Suppressor macrophage (primary cell): ENCODE data around the gene HOXC10.

Source experiments
- DNase-seq, 4 experiments: peaks; one replicate each; pipeline ENCODE4 v3.0.0-alpha.2; 2020 to 2022
- total RNA-seq, 17 experiments: gene quantifications; one replicate each; lab custom pipeline; 2026; ENCODE audit warnings: mixed read lengths in 6 of 17, inconsistent platforms in 3 of 17; lab: John Stamatoyannopoulos, UW

The HOXC10 gene
- 0 to 1.3 (median 0) reads per million in 17 experiments for total RNA-seq

DNA sequence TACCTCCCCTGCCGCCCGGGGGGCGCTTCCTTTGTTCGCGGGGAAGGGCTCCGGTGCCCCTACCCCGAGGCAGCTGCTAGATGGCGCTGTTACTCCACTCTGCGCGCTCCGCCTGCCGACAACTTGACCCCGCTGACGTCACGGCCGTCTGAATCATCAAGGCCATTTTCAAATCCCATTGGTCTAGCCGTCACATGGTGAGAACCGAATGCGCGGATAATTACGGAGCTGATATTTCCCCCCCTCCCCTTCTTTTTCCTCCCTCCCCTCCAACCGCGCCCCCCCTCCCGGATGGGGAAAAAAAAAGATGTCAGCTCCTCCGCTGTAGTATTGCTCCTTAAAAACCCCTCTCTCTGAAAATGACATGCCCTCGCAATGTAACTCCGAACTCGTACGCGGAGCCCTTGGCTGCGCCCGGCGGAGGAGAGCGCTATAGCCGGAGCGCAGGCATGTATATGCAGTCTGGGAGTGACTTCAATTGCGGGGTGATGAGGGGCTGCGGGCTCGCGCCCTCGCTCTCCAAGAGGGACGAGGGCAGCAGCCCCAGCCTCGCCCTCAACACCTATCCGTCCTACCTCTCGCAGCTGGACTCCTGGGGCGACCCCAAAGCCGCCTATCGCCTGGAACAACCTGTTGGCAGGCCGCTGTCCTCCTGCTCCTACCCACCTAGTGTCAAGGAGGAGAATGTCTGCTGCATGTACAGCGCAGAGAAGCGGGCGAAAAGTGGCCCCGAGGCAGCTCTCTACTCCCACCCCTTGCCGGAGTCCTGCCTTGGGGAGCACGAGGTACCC lies at the start of gene HOXC10:
Gene HOXC10, plus strand, starts transcription at position 246 of the 791 bp plus-strand sequence. Its CDS starts 114 bp downstream, at position 360.
- DNase-seq: peak; percentile 42 to 67 (median 59)

DNA sequence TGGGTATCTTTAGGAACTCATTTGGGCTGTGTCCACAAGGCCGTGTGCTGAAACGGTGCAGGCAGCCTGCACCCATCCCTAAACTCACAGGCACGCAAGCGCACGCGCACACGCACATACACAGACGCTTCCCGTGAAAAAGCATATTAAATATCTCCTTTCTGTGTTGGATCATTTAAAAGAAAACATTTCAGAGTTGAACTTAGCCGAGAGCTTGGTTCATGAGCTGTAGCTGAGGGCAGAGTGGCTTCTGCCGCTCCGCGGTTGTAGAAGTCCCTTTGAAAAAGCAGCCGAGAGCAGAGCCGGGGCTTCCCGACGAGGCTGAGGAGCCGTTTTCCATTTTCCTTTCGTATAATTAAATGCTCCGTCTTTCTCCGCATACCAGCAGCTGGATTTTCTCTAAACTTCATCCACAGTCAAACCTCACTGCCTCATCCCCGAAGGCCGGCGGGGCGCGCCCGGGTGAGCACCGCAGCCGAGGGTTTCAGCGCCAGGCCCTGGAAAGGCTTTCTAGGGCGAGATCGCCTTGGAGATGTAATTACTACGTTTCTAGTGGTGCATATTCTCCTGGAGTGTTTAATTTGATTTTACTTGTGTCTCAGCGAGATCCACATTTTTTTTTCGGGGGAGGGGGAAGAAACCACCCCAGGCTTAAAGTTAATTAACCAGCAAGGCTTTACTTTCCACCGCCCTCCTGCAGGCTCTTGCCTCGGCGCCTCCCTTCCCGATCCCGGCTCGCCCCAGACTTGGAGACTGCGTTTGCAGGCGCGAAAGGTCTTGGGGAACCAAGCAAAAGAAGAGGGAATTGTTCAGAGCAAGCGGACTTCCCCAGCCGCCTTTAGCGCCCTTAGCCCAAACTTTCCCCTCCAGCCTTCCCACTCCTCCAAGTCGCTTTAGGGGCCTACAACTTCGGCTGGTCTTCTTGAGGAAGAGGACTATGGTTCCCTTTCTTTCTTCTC lies 49.3 kb upstream of the HOXC10 start:
- DNase-seq: no peak

DNA sequence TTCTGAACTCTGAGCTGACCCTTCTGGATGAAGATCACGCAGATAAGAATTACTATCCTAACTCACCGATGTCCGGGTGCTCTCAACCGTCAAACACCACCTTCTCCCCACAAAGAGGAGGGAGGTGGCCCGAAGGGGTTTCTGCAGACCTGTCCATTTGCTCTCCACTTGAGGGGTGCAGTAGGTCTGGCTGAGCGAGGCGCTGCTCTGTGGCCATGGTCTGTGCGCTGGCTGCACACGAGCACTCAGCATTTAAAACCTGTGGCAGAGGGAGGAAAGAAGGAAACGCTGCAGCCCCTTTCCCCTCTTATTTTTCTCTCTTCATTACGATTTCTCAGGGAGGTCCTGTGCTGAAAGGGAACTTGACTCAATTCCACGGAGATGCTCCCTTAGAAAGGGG lies 47.8 kb upstream of the HOXC10 start:
- DNase-seq: no peak

DNA sequence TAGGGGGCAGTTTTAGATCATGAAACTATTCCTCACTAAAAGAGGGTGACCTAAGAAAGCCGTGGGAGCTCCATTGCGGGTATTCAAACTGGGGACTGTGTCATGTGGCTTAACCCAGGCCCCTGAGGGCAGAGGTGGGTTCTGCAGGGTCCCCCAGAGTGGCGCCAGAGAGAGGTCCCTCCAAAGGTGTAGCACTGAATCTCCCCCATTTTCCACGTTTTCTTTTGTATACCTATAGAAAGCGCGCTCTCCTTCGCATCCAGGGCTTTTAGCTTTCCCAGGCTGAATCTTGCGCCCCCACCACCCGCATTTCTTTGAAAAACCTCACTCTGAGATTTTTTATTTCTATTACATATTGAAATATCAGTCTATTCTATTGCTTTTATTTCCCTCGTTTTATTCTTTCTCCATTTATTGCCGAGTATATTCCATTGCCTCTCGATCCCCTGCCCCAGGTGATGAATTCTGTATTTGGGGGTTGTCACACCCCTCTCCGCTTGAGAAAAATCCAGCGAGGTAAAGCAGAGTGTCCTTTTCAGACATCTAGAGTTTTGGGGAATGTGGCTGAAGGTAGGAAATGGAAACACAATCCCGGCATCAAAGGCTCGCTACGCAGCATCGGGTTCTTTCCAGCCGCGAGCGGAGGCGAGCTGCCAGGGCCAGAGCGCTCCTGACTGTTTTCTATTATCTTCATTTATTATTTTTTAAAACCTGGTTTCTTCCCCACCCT lies 47.2 kb upstream of the HOXC10 start:
- no peak for DNase-seq

DNA sequence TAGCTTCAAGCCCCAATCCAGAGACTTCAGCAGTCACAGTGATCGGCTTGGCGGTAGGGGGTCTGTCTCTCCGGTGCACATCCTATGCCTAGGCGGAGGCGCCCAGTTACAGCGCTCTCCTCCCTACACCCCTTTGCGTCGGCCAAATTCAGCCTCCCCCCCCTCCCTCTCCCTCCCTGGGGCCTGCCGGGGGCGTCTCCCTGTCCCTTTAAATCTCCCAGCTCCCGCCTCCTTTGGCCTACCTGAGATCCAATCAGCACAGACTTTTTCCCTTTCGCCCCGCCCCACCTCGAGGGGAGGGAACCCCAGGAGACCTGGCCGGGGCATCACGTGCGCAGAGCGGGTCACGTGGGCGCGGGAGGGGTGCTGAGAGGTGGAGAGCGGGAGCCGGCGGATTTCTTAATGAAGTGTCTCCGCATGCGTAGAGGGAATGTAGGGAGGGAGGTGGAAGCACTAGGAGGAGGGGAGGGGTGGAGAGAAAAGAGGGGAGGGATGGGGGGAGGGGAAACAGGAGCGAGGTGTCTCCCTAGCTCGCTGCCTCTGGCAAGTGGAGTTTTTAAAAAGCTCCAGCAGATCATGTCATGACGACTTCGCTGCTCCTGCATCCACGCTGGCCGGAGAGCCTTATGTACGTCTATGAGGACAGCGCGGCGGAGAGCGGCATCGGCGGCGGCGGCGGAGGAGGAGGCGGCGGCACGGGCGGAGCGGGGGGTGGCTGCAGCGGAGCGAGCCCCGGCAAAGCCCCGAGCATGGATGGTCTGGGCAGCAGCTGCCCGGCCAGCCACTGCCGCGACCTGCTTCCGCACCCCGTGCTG lies 46.4 kb upstream of the HOXC10 start, which contains the start of gene HOXC13:
Gene HOXC13, plus strand, starts transcription at position 506 of the 815 bp plus-strand sequence. Its CDS starts 76 bp downstream, at position 582.
- DNase-seq: no peak

DNA sequence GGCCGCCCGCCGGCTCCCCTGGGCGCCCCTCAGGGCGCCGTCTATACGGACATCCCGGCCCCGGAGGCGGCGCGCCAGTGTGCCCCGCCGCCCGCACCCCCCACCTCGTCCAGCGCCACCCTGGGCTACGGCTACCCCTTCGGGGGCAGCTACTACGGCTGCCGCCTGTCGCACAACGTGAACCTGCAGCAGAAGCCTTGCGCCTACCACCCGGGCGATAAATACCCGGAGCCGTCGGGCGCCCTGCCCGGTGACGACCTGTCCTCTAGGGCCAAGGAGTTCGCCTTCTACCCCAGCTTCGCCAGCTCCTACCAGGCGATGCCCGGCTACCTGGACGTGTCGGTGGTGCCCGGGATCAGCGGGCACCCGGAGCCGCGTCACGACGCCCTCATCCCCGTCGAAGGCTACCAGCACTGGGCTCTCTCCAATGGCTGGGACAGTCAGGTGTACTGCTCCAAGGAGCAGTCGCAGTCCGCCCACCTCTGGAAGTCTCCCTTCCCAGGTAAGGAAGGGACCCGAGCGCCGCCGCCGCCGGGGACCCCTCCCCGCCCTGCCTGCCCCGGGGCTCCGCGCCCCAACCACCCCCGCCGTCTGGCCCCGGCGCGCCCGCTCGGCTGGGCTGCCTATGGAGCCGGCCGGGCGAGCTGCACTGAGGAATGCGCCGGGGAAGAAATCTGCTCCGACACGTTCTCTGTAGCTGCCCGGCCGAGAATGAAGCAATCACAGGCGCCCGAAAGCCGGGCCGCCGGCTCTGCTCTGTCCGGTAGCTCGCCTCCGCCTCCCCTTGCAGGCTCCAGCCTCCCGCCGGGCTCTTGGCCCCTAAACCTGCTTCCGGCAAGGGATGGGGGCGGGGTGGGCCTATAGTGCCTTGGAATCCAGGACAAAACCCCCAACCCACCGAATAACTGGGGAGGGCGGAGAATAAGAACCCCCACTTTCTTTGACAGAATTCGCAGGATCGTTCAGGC lies 45.5 kb upstream of the HOXC10 start:
- DNase-seq: no peak

DNA sequence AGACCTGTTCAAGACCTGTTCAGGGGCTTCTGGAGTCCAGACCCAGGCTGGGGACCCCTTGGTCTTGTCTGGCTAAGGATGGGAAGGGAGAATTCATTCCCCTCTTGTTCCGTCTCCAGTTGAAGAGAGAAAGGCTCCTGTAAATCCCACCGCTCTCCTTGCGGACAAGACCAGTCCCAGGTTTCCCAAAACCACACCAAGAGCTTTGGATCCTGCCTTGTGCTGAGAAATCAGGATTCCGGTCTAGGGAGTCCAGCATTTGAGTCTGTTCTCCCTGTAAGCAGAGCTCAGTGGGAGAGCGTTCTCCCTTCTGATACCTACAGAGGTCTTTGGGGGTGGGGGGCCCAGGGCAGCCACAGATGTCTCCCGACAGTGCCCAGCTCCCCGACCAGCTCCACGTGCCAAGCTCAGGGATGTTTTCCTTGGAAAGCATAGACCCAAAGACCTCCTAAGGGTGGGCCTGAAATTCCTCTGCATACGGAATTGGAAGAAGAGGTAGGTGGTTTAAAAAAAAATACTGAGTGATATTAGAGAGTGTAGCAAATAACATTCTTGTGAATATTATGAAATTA lies 44.4 kb upstream of the HOXC10 start:
- no peak for DNase-seq

DNA sequence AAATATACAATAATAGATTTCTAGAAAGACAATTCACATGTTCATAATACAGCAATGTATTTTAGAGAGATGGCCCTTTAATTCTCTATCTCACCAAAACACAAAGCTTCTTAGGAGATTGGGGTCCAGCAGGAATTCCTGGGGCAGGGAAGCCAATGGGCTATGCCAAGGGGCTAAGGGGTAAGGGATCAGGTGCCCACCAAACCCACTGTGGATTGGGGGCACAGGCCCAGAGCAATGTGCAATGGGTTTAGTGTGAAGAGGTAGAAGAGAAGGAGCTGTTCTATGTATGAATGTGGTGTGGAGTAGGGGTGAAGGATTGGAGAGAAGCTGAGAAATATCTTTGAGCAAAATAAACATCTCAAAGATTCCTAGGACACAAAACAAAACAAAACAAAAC lies 43.8 kb upstream of the HOXC10 start:
- DNase-seq: no peak

DNA sequence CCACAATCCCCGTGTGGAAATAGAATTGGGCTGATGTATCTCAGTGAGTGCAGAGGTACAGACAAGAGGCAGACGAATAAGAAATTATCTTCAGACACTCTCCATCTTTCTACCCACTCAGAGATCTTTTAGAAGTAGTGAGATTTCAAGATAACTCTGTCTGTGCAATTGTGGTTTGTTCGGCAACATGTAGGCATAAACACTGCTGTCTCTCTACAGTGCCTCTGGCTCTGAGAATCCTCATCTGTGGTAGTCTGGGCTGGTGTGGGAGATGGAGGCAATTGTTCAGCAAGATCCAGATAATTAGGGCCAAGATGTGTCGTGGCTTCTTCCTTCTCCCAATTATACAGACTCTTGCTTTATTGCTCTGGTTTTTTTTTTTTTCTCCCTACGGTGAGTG lies 43.2 kb upstream of the HOXC10 start:
- no peak for DNase-seq

DNA sequence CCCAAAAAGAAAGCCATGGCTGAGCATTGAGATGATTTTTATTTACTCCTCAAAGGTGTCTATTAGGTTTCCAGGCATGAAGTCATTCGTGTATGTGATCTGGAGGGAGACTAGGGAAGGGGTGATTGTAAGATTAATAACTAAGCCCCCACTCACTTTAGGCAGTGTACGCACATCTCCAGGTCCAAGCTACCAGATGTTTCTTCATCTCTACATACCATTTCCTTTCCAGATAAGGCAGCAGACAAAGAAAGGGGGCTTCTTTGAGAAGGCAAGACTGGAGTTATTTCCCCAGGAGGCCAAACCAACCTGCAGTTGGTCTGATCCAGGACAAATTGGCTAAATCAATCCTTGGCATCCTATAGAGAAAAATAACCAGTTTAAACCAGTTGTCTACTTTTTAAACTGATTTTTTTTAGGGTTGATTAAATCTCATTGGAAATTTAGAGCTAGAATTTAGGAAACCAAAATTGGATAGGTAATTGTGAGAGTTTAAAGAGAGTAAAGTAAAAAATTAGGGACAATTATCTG lies 42.4 kb upstream of the HOXC10 start:
- DNase-seq: no peak

DNA sequence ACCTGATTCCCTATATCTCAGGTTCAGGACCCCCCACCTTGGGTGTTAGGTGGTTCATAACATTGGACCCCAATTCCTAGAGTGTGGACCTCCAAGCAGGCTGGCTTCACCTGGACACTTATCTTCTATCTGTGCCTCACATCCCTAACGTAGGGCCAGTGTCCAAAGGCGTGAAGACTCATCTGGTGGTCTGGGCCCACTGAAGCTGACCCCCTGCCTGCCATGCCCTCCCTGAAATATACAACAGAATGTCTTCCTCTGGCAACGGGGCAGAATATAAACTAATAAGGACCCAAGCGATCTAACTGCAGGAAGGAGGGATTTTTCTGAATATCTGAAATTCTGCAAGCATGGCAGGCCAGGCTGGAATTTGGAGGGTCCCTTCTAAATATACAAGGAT lies 40.7 kb upstream of the HOXC10 start:
- no peak for DNase-seq

DNA sequence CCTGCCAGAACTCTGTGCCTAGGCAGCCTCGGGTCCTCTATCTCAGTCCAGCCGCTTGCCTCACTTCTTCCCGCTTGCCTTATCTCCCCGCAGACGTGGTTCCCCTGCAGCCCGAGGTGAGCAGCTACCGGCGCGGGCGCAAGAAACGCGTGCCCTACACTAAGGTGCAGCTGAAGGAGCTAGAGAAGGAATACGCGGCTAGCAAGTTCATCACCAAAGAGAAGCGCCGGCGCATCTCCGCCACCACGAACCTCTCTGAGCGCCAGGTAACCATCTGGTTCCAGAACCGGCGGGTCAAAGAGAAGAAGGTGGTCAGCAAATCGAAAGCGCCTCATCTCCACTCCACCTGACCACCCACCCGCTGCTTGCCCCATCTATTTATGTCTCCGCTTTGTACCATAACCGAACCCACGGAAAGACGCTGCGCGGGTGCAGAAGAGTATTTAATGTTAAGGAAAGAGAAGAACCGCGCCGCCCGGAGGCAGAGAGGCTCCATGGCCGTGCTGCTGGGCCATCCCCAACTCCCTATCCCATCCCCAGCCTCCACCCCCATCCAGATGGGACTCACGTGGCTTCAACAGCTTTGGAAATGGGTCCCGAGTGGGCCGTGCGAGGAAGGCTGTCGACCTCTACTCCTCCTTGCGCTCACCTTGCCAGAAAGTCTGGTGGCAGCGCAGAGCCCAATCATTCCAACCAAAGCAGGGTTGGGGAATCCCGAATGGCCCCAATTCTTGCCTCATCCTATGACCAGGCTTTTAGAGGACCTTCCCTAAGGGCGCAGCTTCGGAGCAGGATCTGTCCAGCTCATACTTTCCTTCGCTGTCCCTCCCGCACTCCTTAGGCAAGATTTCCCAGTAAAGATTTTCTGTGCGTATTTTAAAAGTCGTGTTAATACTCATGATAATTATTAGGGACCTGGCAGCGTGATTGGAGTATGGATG lies 39.8 kb upstream of the HOXC10 start:
- DNase-seq: no peak

DNA sequence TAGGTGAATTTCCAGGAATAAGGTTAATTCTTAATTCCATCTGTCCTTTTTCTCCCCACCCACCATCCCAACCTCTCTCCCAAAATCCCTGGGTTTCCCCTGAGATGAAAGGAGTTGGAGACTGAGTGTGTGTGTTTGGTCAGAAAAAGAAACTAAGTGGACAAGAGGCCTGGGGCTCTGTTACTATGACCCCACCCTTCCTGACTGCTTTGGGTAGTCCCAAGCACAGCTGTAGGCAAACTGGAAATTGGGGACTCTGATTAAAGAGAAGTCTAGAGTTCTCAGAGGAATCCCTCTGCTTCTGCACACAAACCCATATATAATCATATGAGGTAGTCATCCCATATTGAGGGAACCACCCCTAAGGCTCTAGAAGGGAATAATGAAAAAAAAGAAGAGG lies 37.2 kb upstream of the HOXC10 start:
- DNase-seq: no peak

DNA sequence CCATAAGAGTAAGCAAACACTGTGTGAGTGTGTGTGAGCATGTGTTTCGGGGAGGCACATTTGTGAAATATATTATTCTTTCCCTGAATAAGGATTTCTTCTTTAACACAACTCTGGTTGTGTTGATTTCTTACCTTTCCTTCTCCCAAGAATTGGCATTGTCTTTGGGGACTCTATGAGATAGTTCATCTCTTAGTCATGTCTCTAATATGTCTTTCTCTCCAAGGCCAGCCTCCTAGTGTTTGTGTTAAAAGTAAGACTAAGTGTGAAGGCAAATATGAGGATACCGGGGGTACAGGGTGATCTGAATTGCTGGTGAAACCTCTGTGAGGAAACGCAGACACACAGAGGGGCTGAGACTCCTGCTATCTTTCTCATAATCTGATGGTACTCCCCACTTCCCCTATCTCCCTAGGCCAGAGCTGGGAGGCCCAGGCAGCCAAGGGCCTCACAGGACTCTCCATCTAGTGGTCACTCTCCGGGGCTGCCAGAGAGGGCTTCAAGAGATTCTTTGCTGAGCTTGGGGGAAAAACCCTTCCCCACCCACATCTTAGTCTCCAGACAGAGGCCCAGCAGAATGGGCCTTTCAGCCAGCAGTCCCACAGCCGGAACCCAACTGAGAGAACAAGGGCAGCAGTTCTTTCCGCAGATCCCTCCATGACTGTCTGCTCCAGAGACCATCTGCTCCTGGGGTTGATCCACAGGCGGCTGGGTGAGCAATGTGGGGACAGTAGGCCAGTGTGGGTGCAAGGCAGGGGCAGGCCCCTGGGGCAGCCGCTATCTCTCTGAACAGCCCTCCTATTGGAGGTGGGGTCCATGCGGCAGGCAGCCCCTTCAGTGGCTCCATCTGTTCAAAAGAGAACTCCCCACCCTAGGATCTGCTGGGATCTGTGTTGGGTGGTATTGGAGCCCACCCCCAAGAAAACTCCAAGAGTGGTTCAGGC lies 36.0 kb upstream of the HOXC10 start:
- peak in 1 of 4 experiments; percentile 23 for DNase-seq

DNA sequence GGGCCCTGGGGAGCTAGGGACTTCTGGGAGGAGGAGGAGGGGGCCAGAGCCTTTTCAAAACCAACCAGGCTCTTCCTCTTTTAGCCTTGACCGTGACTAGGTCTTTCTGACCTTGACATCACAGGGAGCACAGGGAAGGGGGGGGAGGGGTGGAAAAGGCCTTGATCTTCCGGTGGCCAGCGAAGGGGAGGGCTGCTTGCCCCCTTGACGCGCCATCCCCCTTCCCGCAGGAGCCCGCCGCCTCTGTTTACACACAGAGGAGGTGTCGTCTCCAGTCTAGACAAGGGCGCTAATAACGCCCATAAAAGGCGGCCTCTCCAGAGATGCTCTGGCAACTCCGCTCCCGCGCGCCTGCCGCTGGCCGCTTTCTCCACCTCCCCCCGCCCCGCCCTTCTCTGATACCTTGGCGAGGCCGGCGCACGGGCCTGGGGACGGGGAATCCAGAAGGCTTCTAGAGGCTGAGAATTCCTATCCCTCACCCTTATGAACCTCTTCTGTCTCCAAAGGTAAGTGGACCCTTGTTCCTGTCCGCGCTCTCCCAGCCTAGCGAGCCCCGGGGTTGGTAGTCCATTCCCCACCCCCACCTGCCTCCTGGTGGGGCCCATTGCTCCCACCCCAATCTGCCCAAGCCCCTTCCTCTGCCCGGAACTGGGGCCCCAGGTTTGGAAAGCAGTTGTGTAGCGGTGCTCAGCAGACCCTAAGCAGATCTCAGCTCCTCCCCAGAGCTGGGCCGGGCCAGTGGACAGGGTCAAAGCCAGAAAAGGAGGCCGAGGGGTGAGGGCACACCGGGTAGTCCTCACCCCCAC lies 35.1 kb upstream of the HOXC10 start:
- no peak for DNase-seq

DNA sequence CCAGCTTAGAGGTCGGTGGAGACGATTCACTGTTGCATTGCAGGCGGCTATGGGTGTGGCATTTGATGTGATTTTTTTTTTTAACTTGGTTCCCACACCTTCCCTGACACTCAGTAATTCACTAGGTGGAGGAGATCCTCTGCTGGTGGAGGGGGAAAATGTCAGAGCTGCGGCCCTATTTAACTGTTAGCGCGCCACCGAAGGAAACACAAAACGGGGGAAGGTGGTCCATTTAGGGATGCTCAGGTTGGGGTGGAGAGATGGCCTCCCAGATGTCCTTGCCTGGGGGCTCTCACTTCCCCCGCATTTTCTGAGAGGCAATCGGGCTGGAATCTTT lies 34.5 kb upstream of the HOXC10 start:
- DNase-seq: no peak
